Esophagus squamous epithelium (tissue), 5 donors: Measurements from ENCODE around the gene MYBL2. TPM values are rescaled to one million over a fixed set of nuclear protein-coding genes. Genes with fewer than 3 reads are reported as not detected.

Experiments used
- DNase-seq: peaks from one replicate; lab custom pipeline; 2025; lab: John Stamatoyannopoulos, UW
- H3K27ac ChIP-seq, 4 donors: fragments of 200-600 bp; sonication (generic); one replicate each; pipeline ENCODE4 v1.5.1; 2016 to 2019; ENCODE audit warnings: mild to moderate bottlenecking in 1 of 4
- H3K27me3 ChIP-seq, 4 donors: fragments of 200-600 bp; sonication (generic); 1 replicate in 3 of 4; 2 replicates in 1 of 4; pipeline versions ENCODE4 v1.5.1 to v1.6.0; 2017 to 2021; ENCODE audit warnings: antibody characterized with exemption in 1 of 4
- H3K36me3 ChIP-seq, 3 donors: fragments of 200-600 bp; sonication (generic); one replicate each; pipeline ENCODE4 v1.5.1; 2016 to 2019
- H3K4me1 ChIP-seq, 3 donors: fragments of 200-600 bp; sonication (generic); one replicate each; pipeline ENCODE4 v1.5.1; 2017 to 2019
- H3K4me3 ChIP-seq, 4 donors: fragments of 200-600 bp; sonication (generic); 1 replicate in 3 of 4; 2 replicates in 1 of 4; pipeline ENCODE4 v1.5.1; 2016 to 2019; ENCODE audit warnings: mild to moderate bottlenecking in 2 of 4, moderate library complexity in 1 of 4
- H3K9me3 ChIP-seq, 3 donors: fragments of 200-600 bp; sonication (generic); one replicate each; pipeline ENCODE4 v1.5.1; 2016 to 2019
- POLR2A ChIP-seq, 4 donors: fragments of 450-650 bp; IDR thresholded peaks; one replicate each; pipeline ENCODE4 v1.6.1; 2017; ENCODE audit warnings: antibody characterized with exemption in 4 of 4, mild to moderate bottlenecking in 4 of 4, moderate library complexity in 3 of 4
- WGBS, 2 donors: methylation state at CpG; one replicate each; pipeline ENCODE4 v1.1.5; 2018; 5-methylcytosine and 5-hydroxymethylcytosine counted together
- intact Hi-C: fragments of 100-400 bp; cut with DNase I; formaldehyde crosslinking; loops from one replicate; pipeline ENCODE4 v1.15.0; 2022
- total RNA-seq, 4 donors: library from RNA; depleted of rRNA; stranded (reverse); fragments of >200 nt; gene quantifications; one replicate each; pipeline ENCODE4 v1.1.0, GENCODE V29; 2016
- TF ChIP-seq, protein P1 (sequence below), 6 experiments: fragments of 450-650 bp in 4 of 6; fragments of 200-600 bp in 2 of 6; sonication (generic) in 2 of 6; IDR thresholded peaks; one replicate each; pipeline ENCODE4 v1.5.1; 2016 to 2019; ENCODE audit warnings: antibody characterized with exemption in 6 of 6, mild to moderate bottlenecking in 4 of 6, moderate library complexity in 4 of 6
- donor health status: DM: yes; HTN: yes; CAD: no.

The MYBL2 gene
- total RNA-seq, 4 donors from 2014 or later: 3.1 to 19.9 (median 11.9) TPM

DNA sequence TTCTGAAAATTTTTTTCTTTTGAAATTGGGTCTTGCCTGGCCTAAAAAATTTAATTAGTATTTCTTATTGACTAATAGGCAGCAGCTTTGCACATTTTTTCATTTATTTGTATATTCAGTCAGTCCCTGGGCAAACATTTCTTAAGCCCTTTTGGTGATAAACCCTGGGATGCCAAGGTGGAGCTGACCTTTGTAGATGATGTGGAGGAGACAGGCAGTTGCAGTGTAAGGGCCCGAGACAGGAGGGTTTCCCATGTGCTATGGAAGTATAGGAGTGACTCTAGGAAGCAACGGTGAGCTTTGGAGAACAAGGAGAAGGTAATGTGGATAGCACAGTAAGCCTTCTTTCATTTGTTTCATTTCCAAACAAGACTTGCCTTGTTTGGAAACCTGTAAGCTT, 3.5 kb downstream of the MYBL2 start:
- no peak overlapping the region for H3K27ac ChIP-seq
- H3K36me3 ChIP-seq: no peaks in the 10 kb centered on the region
- 83 to 91% methylated on average over 2 of the region's 2 CpGs for WGBS, 2 donors
- TF ChIP-seq POLR2A (IDR thresholded peaks at IDR 0.05): no peak
- TF ChIP-seq, protein P1, sequence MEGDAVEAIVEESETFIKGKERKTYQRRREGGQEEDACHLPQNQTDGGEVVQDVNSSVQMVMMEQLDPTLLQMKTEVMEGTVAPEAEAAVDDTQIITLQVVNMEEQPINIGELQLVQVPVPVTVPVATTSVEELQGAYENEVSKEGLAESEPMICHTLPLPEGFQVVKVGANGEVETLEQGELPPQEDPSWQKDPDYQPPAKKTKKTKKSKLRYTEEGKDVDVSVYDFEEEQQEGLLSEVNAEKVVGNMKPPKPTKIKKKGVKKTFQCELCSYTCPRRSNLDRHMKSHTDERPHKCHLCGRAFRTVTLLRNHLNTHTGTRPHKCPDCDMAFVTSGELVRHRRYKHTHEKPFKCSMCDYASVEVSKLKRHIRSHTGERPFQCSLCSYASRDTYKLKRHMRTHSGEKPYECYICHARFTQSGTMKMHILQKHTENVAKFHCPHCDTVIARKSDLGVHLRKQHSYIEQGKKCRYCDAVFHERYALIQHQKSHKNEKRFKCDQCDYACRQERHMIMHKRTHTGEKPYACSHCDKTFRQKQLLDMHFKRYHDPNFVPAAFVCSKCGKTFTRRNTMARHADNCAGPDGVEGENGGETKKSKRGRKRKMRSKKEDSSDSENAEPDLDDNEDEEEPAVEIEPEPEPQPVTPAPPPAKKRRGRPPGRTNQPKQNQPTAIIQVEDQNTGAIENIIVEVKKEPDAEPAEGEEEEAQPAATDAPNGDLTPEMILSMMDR (IDR thresholded peaks at IDR 0.05): no peak
- H3K4me3 ChIP-seq: no peak overlapping the region
- H3K4me1 ChIP-seq: peaks cover 9 to 17% (median 11%) of the 10 kb centered on the region in 3 donors
- peaks cover 0 to 48% (median 7%) of the 10 kb centered on the region in 4 donors for H3K27me3 ChIP-seq
- no peaks in the 10 kb centered on the region for H3K9me3 ChIP-seq
- intact Hi-C loops: no loop called here
- no peak for DNase-seq

GRCh38 chr20:43676368-43676767, 9.5 kb downstream of the MYBL2 start:
- Histone ChIP-seq H3K27ac (no peak overlapping the region), H3K9me3 (no peaks in the 10 kb centered on the region), H3K36me3 (no peaks in the 10 kb centered on the region), H3K4me3 (no peak overlapping the region), H3K27me3 (peaks cover 0 to 5% (median 0%) of the 10 kb centered on the region in 4 donors), H3K4me1 (no peaks in the 10 kb centered on the region)
- intact Hi-C loops: no loop called here
- TF ChIP-seq, protein P1 (IDR thresholded peaks at IDR 0.05): no peak
- TF ChIP-seq POLR2A (IDR thresholded peaks at IDR 0.05): no peak
- 85 to 87% methylated on average over 5 of the region's 5 CpGs for WGBS, 2 donors
- DNase-seq: no peak

DNA sequence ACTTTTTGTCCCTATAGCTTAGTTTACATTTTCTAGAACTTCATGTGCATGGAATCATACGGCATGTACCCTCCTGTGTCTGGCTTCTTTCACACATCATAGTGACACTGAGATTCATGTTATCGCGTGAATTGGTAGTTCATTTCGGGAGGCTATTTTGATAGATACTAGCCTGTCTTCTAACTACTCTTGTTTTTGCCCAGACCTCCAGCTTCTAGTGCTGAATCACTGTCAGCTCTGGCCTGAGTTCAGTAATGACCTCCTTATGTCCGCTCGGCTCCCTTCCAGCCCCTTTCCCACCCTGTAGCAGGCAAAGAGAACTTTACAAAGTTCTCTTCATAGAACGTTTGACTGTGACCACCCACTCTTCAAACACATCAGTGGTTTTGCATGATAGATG, 14.1 kb downstream of the MYBL2 start:
- intact Hi-C loops: no loop called here
- WGBS, 2 donors: 77 to 91% methylated on average over 7 of the region's 7 CpGs
- H3K27ac ChIP-seq: peak overlapping the region in 1 of 4 donors; percentile 8
- DNase-seq: no peak
- H3K36me3 ChIP-seq: no peaks in the 10 kb centered on the region
- no peak overlapping the region for H3K4me3 ChIP-seq
- no peaks in the 10 kb centered on the region for H3K27me3 ChIP-seq
- TF ChIP-seq, protein P1 (IDR thresholded peaks at IDR 0.05): no peak
- no peak for TF ChIP-seq POLR2A (IDR thresholded peaks at IDR 0.05)
- H3K4me1 ChIP-seq: no peaks in the 10 kb centered on the region
- H3K9me3 ChIP-seq: no peaks in the 10 kb centered on the region

DNA sequence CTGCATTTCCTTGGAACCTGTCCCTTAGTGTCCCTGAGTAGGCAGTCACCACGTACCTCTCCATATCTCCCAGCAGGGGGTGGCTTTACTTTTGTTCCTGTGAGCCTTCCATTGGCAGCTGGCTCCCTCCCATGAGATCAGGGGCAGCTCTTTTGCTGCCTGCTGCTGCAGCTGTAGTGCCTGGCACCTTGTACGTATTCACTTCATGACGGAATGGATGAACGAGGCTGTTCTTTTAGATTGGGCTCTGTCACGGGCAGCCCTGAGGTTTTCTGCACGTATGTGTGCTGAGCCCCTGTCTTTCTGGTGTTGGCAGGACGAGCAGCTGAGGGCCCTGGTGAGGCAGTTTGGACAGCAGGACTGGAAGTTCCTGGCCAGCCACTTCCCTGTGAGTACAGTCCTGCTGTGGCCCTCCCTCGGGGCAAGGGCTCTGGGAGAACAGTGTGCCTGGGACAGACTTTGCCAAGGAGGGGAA, 14.6 kb downstream of the MYBL2 start:
- 82 to 85% methylated on average over 3 to 6 of the region's 8 CpGs for WGBS, 2 donors
- peak overlapping the region in 1 of 4 donors; percentile 8 for H3K27ac ChIP-seq
- TF ChIP-seq, protein P1 (IDR thresholded peaks at IDR 0.05): no peak
- TF ChIP-seq POLR2A (IDR thresholded peaks at IDR 0.05): no peak
- intact Hi-C loops: no loop called here
- H3K4me1 ChIP-seq: no peaks in the 10 kb centered on the region
- H3K36me3 ChIP-seq: no peaks in the 10 kb centered on the region
- no peaks in the 10 kb centered on the region for H3K9me3 ChIP-seq
- H3K27me3 ChIP-seq: no peaks in the 10 kb centered on the region
- no peak overlapping the region for H3K4me3 ChIP-seq
- no peak for DNase-seq

GRCh38 chr20:43681991-43682410, 15.1 kb downstream of the MYBL2 start:
- H3K36me3 ChIP-seq: no peaks in the 10 kb centered on the region
- WGBS, 2 donors: 50 to 75% methylated on average over 1 to 2 of the region's 2 CpGs
- H3K27ac ChIP-seq: peak overlapping the region in 1 of 4 donors; percentile 28
- peak; percentile 39 for DNase-seq
- H3K9me3 ChIP-seq: no peaks in the 10 kb centered on the region
- TF ChIP-seq, protein P1 (IDR thresholded peaks at IDR 0.05): no peak
- no peak for TF ChIP-seq POLR2A (IDR thresholded peaks at IDR 0.05)
- no peaks in the 10 kb centered on the region for H3K4me1 ChIP-seq
- H3K4me3 ChIP-seq: no peak overlapping the region
- intact Hi-C loops: no loop called here
- H3K27me3 ChIP-seq: no peaks in the 10 kb centered on the region
